Uterus (tissue), 2 donors: ENCODE data around the gene PROZ.

ENCODE experiments used
- POLR2A ChIP-seq, 2 donors: fragments of 450-650 bp; IDR thresholded peaks; one replicate each; pipeline ENCODE4 v1.6.1; 2016; ENCODE audit warnings: antibody characterized with exemption in 2 of 2, mild to moderate bottlenecking in 1 of 2, moderate library complexity in 1 of 2
- TF ChIP-seq, protein P1 (sequence below), 4 experiments: fragments of 200-600 bp in 2 of 4; fragments of 450-650 bp in 2 of 4; sonication (generic) in 2 of 4; IDR thresholded peaks; one replicate each; pipeline ENCODE4 v1.5.1; 2016 to 2019; ENCODE audit warnings: antibody characterized with exemption in 4 of 4, mild to moderate bottlenecking in 2 of 4, moderate library complexity in 1 of 4

DNA sequence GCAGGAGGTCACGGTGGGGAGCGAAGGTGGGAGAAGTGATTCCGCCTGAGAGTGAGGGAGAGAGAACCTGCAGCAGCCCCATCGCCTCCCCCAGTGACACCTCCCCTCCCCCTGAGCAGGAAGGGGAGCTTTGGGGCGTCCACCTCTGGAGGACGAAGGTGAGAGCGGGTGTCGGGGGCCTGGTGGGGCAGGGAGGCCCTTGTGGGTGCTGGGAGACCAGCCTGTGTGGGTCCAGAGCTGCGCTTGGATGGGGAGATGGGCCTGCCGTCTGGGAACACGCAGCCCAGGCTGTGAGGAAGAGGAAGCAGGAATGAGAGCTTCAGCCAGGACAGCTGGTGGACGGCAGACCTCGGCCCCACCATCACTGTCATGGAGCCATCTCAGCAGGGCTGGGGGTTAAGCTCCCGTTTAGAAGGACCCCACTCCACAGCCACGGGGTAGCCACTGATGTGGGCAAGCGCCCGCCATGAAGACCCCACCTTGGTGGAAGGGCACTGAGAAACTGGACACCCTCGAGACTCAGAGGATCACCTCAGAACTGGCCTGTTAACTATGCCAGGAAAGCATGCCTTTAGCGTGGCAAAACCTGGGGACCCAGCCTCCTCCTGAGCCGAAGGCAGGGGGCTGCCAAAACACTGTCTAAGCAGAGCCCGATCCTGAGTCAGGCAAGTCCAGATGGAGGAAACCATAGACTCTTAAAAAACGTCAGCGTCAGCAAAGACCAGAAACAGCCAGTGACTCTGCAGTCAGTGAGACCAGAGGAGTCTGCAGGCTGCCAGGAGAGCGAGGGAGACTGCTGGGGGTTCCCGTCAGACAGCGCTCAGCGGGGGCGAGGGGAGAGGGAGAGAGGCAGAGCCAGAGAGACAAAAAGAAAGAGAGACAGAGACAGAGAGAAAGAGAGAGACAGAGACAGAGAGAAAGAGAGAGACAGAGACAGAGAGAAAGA lies 6.4 kb upstream of the PROZ start:
- TF ChIP-seq, protein P1, sequence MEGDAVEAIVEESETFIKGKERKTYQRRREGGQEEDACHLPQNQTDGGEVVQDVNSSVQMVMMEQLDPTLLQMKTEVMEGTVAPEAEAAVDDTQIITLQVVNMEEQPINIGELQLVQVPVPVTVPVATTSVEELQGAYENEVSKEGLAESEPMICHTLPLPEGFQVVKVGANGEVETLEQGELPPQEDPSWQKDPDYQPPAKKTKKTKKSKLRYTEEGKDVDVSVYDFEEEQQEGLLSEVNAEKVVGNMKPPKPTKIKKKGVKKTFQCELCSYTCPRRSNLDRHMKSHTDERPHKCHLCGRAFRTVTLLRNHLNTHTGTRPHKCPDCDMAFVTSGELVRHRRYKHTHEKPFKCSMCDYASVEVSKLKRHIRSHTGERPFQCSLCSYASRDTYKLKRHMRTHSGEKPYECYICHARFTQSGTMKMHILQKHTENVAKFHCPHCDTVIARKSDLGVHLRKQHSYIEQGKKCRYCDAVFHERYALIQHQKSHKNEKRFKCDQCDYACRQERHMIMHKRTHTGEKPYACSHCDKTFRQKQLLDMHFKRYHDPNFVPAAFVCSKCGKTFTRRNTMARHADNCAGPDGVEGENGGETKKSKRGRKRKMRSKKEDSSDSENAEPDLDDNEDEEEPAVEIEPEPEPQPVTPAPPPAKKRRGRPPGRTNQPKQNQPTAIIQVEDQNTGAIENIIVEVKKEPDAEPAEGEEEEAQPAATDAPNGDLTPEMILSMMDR (IDR thresholded peaks at IDR 0.05) = no peak
- no peak for TF ChIP-seq POLR2A (IDR thresholded peaks at IDR 0.05)
